Kidney epithelial cell (primary cell): ENCODE measurements around the gene PTPRD. TPM values are rescaled to one million over a fixed set of nuclear protein-coding genes. Genes with fewer than 3 reads are reported as not detected.

Source experiments
- DNase-seq: peaks from one replicate; pipeline ENCODE4 v3.0.0-alpha.2; 2010; ENCODE audit warnings: low read depth
- H3K27me3 ChIP-seq: 2 replicates; pipeline ENCODE4 v1.6.0; 2011; ENCODE audit warnings: low read length; ENCODE audit not compliant: control insufficient read depth, insufficient read depth
- H3K36me3 ChIP-seq: 2 replicates; pipeline ENCODE4 v1.5.1; 2011; ENCODE audit warnings: low read length; ENCODE audit not compliant: control insufficient read depth, insufficient read depth
- H3K4me3 ChIP-seq: 2 replicates; pipeline ENCODE4 v1.5.1; 2011; ENCODE audit warnings: low read depth, mild to moderate bottlenecking, control low read depth, low read length
- total RNA-seq: library from RNA; depleted of rRNA; stranded (reverse); fragments of >200 nt; gene quantifications from 2 replicates; pipeline ENCODE4 v1.2.3, GENCODE V29; 2015
- TF ChIP-seq, protein P1 (sequence below): IDR thresholded peaks from 2 replicates; pipeline ENCODE4 v1.5.1; 2011; ENCODE audit warnings: mild to moderate bottlenecking, moderate library complexity, low read length, control low read depth, inconsistent platforms; ENCODE audit not compliant: insufficient read depth, poor library complexity, severe bottlenecking

Gene PTPRD
- total RNA-seq, 1 donor from 2014 or later: 18.8 TPM

DNA sequence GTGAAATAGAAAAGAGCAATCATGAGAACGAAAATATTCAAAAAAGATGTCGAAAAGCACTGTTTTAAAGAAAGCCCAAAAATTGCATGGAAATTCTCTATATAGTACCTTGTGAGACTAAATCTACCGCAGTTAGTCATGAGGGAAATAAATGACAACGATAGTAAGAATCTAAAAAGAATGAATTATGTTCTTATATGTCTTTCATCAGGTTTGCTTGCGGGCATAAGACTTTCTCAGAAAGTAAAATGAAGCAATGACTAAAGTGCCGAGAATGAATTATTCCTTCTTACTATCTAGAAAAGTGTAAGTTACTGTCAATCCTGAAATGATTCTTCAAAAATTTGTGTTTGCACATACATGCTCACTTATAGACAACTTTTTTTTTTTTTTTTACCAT is 26.4 kb downstream of the PTPRD start:
- no peaks in the 10 kb centered on the region for H3K36me3 ChIP-seq
- no peak for DNase-seq
- no peaks in the 10 kb centered on the region for H3K27me3 ChIP-seq
- TF ChIP-seq, protein P1, sequence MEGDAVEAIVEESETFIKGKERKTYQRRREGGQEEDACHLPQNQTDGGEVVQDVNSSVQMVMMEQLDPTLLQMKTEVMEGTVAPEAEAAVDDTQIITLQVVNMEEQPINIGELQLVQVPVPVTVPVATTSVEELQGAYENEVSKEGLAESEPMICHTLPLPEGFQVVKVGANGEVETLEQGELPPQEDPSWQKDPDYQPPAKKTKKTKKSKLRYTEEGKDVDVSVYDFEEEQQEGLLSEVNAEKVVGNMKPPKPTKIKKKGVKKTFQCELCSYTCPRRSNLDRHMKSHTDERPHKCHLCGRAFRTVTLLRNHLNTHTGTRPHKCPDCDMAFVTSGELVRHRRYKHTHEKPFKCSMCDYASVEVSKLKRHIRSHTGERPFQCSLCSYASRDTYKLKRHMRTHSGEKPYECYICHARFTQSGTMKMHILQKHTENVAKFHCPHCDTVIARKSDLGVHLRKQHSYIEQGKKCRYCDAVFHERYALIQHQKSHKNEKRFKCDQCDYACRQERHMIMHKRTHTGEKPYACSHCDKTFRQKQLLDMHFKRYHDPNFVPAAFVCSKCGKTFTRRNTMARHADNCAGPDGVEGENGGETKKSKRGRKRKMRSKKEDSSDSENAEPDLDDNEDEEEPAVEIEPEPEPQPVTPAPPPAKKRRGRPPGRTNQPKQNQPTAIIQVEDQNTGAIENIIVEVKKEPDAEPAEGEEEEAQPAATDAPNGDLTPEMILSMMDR: no peak
- H3K4me3 ChIP-seq: no peak overlapping the region

DNA sequence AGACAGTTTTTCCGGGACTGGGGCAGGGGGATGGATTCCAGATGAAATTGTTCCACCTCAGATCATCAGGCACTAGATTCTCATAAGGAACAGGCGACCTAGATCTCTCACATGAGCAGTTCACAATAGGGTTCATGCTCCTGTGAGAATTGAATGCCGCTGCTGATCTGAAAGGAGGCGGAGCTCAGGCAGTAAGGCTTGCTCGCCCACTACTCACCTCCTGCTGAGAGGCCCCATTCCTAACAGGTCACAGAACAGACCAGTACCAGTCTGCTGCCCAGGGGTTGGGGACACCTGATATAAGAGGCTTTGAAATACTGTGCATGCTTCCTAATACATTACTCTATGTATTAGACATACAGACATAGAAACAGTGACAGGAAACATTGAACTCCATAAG is 41.1 kb downstream of the PTPRD start:
- no peak for DNase-seq
- no peaks in the 10 kb centered on the region for H3K36me3 ChIP-seq
- H3K27me3 ChIP-seq: no peaks in the 10 kb centered on the region
- TF ChIP-seq, protein P1: no peak
- H3K4me3 ChIP-seq: no peak overlapping the region

DNA sequence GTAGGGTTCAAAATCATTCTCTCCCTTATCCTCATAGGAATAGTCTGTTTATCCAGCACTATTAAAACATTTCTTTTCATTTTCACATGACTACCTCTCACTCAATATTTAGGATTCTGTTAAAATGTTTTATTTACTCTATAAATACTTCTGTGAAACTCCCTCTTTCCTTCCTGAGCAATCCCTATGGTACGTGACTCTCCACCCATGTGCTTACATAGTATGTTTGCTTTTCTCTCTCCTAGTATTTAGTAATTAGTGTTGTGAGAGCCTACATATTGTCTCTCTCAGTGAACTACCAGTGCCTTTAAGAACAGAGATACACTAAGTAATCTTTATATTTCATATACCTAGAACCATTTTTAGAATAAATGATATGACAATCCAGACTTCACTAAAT is 46.0 kb downstream of the PTPRD start:
- no peak for DNase-seq
- no peaks in the 10 kb centered on the region for H3K27me3 ChIP-seq
- H3K36me3 ChIP-seq: no peaks in the 10 kb centered on the region
- TF ChIP-seq, protein P1: no peak
- H3K4me3 ChIP-seq: no peak overlapping the region

DNA sequence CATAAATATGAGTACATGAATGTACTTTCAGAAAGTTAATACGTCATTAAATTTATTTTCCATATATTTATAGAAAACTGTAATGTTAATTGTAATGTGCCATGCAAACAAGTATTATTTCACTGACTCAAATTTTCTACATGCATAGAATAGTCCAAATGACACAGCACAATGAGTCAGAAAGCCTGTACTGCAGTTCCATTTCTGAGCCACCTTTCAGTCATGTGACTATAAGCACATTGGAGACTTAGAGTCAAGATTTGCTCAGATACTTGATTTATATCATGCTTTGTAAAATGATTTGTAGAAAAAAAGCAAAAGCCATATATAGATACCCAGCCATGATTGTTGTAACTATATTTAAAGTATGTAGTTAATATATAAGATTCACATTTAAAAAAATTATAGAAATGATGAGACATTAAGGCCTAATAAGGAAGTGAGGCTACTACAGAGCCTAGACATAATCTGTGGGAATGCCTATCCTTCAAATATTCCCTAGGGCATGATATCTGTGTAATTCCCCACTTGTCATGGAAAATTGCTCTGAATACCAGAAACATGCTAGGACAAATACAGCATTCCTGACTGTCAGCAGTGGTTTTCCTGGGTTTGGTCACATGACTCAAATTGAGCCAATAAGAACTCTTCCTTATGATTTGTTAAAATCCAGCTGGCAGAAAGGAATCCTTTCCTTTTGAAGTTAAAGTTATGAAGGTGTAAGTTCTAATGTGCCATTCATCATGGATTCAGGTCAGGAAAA is 50.0 kb downstream of the PTPRD start:
- Histone ChIP-seq H3K36me3 (no peaks in the 10 kb centered on the region), H3K27me3 (no peaks in the 10 kb centered on the region), H3K4me3 (no peak overlapping the region)
- TF ChIP-seq, protein P1: no peak
- no peak for DNase-seq

DNA sequence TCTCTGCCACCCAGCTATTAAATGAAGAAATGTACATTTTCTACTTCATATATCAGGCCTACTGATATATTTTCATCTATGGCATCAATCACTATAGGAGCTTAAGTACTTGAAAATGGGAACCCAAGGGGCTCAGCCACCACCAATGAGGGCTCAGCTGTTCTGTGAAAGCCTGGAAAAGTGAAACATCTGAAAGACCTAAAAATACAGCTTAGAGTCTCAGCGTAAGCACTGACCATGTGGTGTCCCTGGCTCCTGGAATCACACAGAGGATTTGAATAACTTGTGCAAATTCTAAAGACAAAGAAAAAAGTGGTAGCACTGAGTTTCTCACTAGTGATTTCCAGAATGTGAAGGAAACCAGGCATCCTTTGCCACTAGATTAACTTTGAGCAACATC is 64.5 kb downstream of the PTPRD start:
- Histone ChIP-seq H3K4me3 (no peak overlapping the region), H3K36me3 (no peaks in the 10 kb centered on the region), H3K27me3 (no peaks in the 10 kb centered on the region)
- no peak for DNase-seq
- TF ChIP-seq, protein P1: no peak

DNA sequence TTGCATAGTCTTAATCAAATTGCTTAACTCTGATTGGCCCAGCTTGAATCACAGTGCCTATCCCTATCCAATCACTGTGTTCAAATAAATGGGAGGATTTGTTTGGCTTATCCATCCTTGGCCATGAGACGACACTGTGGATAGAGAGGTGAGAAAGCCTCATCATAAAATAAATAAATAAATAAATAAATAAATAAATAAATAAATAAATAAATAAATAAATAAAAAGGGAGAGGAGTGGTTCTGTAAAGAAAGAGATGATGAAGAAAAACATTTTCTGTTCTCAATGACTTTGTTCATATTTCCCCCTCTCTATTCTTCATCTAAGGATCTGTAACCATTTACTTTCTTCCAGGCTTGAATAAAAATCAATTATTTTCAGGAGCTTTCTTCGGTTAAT is 74.7 kb downstream of the PTPRD start:
- Histone ChIP-seq H3K27me3 (no peaks in the 10 kb centered on the region), H3K36me3 (no peaks in the 10 kb centered on the region), H3K4me3 (no peak overlapping the region)
- no peak for DNase-seq
- TF ChIP-seq, protein P1: no peak
